GM19351 (cell line): Measurements from ENCODE around the gene ATP11A.
"Not testable (repeated sequence)": the region's sequence is repeated elsewhere in the genome, so short reads cannot be mapped to it uniquely, and the experiment has no call there.

Experiments
- ATAC-seq: cut with Tn5 transposase; IDR thresholded peaks from one replicate; pipeline ENCODE4 v1.9.1; 2021; ENCODE audit warnings: mild to moderate bottlenecking, moderate library complexity; ENCODE audit not compliant: unreplicated experiment

Gene ATP11A

GRCh38 chr13:112873851-112874750 lies 184.3 kb downstream of the ATP11A start:
- ATAC-seq: peak; percentile 93

DNA sequence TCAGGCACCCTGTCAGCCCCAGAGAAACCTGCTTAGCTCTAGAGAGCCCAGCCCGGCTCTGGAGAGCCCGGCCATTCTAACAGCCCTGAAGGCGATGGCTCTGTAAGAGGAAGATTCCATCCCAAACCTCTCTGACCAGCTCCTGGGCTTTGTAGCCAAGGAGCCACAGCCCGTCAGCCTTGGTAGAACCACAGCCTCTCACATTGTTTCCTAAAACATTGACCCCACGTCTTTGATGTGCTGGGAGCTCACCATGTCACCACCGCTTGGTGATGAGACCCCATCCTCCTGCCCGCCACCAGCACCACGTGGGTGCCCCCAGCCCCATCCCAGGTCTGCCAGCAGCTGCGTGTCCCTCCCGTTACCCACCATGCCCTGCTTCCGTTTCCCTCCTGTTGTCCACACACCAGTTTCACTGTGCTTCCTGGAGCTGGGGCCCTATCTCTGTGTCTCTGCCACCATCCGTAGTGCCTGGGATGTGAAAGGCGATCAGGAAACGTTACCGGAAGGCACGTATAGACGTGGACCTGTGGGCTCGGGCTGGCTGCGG lies 185.0 kb downstream of the ATP11A start:
- no peak for ATAC-seq

- no peak for ATAC-seq
Observed at GRCh38 chr13:112875627-112876026, 185.8 kb downstream of the ATP11A start.

DNA sequence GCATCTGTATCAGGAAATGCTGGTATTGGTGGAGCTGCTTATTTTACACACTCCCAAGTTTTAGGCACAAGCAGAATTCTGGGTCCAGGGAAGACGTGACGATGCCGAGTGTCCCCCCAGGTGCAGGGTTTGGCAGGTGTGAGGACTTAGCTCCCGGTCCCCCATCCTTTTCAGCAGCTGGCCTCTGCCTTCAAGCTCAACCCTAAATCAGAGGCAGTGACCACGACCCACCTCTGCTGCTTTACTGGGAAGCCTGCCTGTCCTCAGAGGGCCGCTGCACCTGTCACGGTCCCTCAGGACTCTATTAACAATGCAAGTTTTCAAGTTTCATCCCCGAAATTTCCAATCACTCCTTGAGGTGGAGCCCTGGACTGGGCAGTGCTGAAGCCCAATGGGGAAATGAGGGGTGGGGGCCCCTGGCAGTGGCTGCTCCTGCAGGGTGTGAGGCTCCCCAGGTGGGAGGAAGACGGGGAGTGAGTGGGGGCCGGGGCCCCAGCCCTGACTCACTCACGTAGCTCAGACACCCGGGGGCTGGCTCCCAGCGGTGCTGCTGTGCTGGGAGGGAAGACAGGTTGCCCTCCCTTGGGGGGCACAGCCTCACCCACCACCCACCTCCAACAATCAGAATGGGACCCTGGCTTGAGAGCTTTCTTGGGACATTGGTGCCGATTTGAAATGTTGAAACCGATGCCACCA lies 186.6 kb downstream of the ATP11A start:
- no peak for ATAC-seq

- ATAC-seq: no peak
Observed at GRCh38 chr13:112877066-112877465, 187.2 kb downstream of the ATP11A start.

DNA sequence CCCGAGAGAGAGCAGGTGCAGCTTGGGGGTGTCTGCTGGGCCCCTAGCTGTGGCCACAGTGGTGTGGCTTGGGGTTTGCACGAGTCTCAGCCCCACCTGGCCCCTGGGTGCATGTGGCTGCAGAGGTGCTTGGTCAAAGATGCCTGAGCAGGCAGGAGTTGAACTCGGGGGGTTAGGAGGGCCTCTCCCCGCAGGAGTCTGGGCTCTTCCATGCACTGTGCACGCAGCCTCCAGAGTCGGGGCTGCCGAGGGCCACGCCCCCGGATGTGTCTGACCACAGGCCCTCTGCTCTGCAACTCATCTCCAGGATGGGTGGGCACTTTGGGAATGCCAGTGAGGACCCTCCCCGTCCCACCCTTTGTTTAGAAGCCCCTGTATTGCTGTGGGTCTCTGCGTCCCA lies 187.7 kb downstream of the ATP11A start:
- no peak for ATAC-seq

GRCh38 chr13:112877976-112878955 lies 188.4 kb downstream of the ATP11A start:
- no peak for ATAC-seq

GRCh38 chr13:112879283-112879833 lies 189.5 kb downstream of the ATP11A start:
- ATAC-seq: no peak

DNA sequence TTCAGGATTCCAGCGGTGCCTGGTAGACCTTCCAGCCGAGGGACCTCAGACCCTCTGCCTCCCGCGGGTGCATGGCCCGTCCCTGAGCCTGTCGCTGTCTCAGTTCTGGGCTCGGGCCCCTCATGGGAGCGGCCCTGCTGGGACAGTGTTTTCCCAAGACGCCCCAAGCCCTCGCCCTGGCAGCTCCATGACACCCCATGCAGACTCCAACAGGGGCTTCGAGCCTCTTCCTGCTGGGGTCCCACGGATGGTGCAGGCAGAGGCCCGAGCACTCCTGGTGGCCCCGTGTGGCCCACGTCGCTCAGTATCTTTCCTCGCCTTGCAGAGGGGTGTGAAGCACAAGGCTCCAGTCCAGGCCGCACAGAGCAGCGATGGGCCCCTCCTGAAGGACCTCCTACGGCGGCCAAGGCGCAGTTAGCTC lies 190.4 kb downstream of the ATP11A start:
- ATAC-seq: no peak

DNA sequence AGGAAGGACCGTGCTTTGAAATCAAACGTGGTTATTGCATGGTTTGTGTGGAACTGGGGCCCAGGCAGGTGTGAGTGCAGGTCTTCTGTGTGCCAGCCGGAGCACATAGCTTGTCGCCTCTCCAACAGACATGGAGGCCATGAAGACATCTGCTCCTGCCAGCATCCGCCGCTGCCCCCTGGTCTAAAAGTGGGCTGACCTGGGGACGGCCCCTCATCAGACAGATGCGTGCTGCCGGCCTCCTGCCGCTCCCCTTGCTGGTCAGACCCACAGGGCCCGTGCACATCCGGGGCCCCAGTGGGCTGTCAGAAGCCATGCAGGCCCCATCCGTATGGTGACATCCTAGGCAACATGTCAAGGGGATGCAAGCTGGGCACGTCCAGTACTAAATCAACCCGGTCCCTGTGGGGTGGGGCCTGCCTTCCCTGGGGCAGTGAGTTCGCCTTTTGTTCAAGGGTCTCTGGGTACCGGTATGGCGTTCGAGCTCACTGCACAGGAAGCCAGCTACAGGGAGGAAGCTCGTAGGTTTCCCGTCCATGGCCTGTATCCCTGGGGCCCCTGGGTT lies 191.2 kb downstream of the ATP11A start:
- ATAC-seq: no peak

DNA sequence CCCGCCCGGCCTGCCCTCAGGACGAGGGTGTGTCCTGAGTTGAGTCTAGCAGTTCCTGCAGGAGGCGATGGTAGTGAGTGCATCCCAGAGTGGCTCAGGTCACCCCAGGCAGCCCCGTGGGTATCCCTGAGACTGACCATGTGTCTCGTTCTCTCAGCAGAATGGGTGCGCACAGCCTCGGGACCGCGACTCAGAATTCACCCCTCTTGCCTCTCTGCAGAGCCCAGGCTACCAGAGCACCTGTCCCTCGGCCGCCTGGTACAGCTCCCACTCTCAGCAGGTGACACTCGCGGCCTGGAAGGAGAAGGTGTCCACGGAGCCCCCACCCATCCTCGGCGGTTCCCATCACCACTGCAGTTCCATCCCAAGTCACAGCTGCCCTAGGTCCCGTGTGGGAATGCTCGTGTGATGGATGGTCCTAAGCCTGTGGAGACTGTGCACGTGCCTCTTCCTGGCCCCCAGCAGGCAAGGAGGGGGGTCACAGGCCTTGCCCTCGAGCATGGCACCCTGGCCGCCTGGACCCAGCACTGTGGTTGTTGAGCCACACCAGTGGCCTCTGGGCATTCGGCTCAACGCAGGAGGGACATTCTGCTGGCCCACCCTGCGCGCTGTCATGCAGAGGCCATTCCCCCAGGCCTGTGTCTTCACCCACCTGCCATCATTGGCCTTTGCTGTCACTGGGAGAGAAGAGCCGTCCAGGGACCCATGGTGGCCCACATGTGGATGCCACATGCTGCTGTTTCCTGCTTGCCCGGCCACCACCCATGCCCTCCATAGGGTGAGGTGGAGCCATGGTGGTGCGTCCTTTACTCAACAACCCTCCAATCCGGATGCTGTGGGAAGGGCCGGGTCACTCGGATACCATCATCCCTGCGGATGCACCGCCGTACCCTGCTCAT lies 192.1 kb downstream of the ATP11A start:
- no peak for ATAC-seq

DNA sequence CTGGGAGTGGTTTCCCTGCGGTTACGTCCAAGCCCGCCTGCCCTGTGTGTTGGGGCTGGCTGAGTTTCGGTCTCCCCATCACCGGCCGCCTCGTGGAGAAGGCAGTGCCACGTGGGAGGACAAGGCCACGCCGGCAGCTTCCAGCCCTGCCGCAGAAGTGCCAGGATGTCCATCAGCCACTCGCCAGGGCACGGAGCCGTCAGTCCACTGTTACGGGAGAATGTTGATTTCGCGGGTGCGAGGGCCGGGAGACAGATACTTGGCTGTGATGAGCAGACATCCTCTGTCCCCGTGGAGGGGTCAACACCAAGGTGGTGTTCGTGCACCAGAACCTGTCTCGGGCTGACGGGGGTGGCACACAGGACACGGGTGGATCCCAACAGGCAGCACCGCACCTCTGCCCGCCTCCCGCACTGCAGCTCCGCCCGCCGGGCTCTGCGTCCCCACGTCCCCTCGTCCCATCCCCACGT lies 192.8 kb downstream of the ATP11A start:
- no peak for ATAC-seq

GRCh38 chr13:112883241-112883945 lies 193.6 kb downstream of the ATP11A start:
- ATAC-seq: no peak

DNA sequence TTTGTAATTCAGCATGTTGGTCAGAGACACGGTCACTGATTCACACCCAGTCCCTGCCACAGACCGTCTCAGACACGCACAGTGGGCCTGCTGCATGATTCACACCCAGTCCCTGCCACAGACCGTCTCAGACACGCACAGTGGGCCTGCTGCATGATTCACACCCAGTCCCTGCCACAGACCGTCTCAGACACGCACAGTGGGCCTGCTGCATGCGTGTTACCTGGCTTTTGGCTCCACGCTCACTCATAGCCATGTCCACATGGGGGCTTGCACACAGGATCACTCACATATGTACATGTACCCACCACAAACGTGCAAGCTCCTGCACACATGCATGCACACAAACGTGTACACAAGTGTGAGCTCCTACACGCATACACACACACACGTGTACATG lies 194.9 kb downstream of the ATP11A start:
- not testable (repeated sequence) for ATAC-seq

- ATAC-seq: no peak
Observed at GRCh38 chr13:112885242-112885781, 195.5 kb downstream of the ATP11A start.

- no peak for ATAC-seq
Observed at GRCh38 chr13:112885782-112886268, 196.0 kb downstream of the ATP11A start.

DNA sequence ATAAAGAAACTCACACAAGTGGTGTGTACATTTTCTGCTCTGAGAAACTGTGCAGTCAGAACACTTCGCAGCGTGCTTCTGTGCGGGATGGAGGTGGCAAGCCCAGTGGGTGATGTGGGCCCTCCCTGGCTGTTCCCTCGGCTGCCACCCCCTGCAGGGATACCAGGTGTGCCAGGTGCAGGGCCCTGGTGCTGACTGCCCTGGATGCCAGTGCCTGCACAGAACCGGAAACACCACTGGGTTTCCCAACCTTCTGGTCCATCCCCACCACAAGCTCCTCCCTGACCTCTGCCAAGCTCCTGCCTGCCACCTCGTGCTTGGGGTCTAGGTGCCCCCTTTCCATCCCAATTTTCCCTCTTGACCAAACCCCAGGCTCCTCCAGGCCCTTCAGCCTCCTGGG lies 197.3 kb downstream of the ATP11A start:
- ATAC-seq: no peak

GRCh38 chr13:112887557-112887991 lies 197.7 kb downstream of the ATP11A start:
- no peak for ATAC-seq
